ENCODE data around the gene PIK3AP1.
"Not testable (repeated sequence)": the region's sequence is repeated elsewhere in the genome, so short reads cannot be mapped to it uniquely, and the experiment has no call there.

Gene PIK3AP1

DNA sequence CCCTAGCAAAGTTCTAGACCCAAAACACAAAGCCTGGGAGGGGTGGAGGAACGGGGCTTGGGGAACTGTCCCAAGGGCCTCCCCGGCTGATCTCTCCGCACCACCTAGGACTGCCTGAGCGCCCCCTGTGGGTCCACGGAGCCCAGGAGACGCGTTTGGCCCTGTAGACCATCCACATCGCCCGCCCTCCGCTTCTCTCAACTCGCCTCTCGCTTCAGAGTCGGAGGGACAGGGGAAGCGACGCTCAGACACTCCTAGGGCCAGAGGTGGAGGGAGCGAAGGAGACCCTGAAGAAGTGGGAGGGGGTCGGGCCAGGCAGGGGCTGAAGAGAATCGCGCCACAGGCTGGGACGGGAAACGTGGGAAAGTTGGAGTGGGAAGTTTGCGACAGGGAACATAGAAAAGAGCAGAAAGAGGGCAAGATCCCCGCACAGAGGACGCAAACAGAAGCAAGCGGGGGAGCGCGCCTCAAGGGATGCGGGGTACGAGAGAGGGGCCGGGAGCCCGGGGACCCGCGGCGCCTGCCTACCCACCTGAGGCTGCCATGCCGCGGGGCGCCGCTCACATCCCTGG lies 378 bp downstream of the PIK3AP1 start:
- DNase-seq: peak; percentile 61

GRCh38 chr10:96719200-96719599 lies 1.1 kb downstream of the PIK3AP1 start:
- DNase-seq: no peak

DNA sequence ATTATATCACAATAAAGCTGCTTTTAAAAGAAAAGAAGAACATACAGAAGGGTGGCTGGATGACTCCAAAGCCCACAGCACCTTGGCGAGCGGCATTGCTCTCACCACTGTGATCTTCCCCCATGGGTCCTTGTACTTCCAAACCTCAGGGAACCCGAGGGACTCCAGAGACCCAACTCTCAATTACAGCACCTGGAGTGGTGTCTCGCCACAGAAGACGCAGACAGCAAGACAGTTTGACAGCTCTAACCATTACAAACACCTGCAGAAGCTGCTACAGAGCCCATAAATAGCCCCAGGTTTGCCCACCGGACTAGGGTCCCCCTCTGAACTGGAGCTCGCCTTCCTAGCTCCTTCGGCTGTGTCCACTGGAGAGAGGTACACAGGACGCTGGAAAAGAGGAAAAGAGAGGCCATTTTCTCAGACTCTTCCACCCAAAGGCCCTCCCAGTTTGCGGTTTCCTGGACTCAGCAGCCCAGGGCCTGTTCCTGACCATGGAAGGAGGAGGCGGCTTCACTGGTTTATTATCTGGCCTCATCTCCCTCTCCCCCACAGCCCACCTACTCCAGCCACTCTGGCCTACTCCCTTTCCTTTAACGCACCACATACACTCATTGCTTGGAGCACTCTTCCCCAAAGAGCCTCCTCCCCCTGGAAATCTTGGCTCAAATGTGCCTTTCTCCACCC lies 1.9 kb downstream of the PIK3AP1 start:
- DNase-seq: no peak

- DNase-seq: no peak
Observed at GRCh38 chr10:96716390-96716789, 3.9 kb downstream of the PIK3AP1 start.

DNA sequence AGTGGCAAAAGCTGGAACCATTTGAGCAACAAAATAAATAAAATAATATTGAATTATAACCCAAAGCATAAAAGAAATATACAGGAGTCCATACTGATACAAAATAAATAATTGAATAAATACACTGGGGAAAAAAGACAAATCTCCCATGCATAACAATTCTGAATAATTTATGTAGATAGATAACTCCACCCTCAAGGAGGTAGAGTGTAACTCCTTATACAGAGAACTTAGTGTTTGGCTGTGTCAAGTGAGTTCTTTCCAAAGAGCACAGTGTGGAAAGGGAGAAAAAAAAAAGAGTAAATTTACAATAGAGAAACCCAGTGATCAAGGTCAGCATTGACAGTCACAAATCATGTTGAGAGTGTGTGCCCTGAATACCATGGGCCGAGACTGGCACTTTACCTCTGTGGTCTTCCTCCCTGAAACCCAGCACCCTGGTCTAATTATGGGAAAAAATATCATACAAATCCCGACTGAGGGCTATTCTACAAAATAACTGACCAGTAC lies 5.5 kb downstream of the PIK3AP1 start:
- no peak for DNase-seq

DNA sequence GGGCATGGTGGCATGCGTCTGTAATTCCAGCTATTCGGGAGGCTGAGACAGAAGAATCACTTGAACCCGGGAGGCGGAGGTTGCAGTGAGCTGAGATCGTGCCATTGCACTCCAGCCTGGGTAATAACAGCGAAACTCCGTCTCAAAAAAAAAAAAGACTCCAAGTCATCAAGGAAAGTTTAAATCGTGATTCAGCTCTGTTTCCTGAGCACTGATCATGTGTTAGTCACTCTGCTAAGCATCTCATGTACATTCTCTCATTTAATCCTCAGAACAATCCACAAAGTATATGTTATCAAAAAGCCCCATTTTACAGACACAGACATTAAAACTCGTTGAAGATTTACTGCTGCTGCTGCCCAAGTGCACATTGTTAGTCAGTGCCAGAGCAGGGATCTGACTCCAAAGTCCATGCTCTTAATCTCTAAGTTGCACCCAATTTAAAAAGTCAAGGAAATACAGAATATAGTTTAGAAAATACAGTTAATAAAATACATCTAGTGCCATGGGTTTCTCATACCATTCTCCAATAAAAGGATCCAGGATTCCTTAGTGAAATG lies 6.2 kb downstream of the PIK3AP1 start:
- no peak for DNase-seq

- DNase-seq: no peak
Observed at GRCh38 chr10:96712662-96713271, 7.5 kb downstream of the PIK3AP1 start.

- DNase-seq: no peak
Observed at GRCh38 chr10:96711048-96711728, 9.1 kb downstream of the PIK3AP1 start.

DNA sequence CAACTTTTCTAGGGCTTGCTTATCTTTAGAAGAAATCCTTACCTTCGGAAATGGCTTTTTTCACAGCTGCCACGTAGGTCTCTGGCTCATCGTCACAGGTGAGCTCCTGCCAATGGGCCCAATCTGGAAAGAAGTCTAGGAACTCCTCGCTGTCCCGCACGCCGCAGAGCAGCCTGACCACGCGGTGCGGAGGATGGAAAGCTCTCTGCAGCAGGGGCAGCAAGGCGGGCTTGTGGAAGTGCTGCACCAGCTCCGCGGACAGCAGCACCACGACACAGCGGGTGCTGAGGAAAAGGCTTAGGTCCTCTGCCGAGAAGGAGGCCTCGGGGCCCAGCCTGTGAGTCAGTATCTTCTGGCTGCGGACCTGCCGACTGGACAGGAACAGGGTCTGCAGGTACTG lies 10.8 kb downstream of the PIK3AP1 start:
- DNase-seq: no peak

DNA sequence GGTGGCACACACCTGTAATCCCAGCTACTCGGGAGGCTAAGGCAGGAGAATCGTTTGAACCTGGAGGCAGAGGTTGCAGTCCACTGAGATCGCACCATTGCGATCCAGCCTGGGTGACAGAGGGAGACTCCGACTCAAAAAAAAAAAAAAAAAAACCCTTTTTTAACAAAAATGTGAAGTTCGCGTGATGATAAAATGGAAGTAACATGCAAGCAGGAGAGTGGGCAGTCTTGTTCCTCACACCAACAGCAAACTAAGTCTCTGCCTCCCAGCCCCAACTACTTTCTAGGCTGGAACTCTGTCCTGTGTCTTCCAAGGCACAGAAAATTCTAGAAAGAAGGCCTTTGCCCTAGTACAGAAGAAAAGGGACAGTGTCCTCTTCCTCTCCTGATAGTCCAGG lies 11.3 kb downstream of the PIK3AP1 start:
- no peak for DNase-seq

- DNase-seq: no peak
Observed at GRCh38 chr10:96708456-96708855, 11.9 kb downstream of the PIK3AP1 start.

DNA sequence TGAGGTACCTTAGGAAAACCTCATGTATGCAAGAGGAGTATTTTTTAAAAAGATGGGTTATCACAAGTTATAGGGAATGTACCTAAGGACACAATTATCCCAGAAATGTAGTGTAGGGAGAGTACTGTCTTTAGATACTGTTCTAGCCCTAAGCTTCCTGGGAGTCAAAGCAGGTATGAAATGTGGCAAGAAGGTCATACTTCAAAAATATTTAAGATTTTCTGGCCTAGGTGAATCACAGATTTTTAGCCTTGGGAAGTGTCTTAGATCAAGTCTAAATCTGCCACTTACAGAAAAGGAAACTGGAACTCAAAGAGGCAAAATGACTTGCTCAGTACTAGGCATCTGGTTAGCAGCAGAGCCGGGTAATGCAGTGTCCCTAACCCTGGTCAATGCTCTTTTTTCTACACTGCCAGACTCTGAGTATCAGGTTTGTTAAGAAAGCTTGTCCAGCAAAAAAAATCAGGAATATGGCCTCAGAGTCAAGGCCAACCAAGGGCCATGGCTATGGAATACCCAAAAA lies 13.9 kb downstream of the PIK3AP1 start:
- DNase-seq: no peak

- no peak for DNase-seq
Observed at GRCh38 chr10:96705134-96705533, 15.2 kb downstream of the PIK3AP1 start.

DNA sequence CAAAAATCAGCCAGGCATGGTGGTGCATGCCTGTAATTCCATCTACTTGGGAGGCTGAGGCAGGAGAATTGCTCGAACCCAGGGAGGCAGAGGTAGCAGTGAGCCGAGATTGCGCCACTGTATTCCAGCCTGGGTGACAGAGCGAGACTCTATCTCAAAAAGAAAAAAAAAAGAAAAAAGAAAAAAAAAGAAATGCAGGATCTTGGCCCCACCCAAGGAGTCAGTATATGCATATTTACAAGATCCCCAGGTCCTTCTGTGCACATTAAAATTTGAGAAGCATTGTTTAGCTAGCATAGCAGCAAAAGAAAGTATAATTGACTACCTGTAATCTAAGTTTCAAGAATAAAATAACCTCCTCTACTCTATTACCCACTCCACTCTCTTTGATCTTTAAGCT lies 15.8 kb downstream of the PIK3AP1 start:
- DNase-seq: no peak

DNA sequence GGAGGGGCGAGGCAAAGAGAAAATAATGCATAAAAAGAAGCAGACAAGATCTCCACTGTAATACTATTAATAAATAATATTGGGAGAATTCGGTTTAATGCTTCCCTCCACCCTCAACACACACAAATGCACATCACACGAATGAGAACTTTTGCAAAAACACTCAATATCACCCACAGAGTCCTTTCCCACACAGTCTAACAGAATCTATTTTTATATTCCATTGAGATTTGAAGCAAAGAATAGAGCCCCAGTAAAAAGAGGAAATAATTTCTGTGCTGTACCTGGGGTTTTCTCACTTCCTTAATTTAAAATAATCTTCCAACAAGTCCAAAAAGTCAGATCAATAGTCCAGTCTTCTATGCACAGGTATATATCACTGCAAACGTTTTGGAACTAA lies 17.0 kb downstream of the PIK3AP1 start:
- no peak for DNase-seq

DNA sequence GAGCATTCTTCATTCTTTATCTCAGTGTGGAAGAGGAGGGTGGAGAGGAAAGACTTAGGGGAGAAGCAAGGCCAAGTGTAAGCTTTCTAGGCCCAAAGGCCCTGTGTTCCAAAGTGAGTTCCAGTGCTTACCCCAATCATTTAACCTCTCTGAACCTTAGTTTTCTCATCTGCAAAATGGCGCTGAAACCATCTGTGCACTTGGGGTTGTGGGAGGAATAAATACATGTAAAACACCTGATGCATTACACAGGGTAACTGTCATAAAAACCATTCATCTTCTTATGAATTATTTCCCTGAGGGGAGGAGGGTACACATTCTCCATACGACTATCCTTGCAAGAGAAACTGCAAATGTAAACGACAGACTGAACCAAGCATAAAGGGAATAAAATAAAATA lies 19.0 kb downstream of the PIK3AP1 start:
- DNase-seq: no peak

- no peak for DNase-seq
Observed at GRCh38 chr10:96700374-96701099, 19.8 kb downstream of the PIK3AP1 start.

DNA sequence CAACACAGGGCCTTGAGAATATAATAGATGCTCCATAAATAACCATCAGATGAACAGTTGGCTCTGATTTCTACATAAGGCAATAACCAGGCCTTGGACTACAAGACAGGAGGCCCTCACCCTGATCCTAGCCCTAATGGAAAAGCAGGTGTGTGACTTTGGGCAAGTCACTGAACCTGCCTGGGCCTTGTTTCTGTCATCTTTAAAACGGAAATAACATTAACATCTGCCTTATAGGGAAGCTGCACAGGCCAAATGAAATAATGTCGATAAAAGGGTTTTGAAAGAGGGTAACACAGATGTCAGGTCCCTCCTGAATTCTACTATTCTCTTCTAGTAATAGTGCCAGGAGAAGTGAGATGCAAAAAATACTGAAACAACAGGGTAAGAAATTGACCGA lies 20.7 kb downstream of the PIK3AP1 start:
- no peak for DNase-seq

DNA sequence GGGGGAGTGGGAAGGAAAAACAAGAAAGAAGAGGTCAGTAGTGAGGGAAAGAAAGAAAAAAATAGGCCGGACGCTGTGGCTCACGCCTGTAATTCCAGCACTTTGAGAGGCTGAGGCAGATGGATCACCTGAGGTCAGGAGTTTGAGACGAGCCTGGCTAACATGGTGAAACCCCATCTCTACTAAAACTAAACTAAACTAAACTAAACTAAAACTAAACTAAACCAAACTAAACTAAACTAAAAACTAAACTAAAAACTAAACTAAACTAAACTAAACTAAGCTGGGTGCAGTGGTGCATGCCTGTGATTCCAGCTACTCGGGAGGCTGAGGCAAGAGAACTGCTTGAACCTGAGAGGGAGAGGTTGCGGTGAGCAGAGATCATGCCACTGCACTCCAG lies 22.0 kb downstream of the PIK3AP1 start:
- not testable (repeated sequence) for DNase-seq

DNA sequence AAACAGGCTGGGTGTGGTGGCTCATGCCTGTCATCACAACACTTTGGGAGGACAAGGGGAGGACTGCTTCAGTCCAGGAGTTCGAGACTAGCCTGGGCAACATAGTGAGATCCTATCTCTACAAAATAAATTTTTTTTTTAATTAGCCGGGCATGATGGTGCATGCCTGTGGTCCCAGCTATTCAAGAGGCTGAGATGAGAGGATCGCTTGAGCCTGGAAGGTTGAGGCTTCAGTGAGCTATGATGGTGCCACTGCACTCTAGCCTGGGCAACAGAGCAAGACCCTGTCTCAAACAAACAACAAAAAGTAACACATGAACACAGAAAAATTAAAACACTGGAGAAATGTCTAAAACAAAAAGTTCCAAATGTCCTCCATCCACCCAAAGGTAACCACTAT lies 22.9 kb downstream of the PIK3AP1 start:
- DNase-seq: no peak

- no peak for DNase-seq
Observed at GRCh38 chr10:96696845-96697425, 23.4 kb downstream of the PIK3AP1 start.

- no peak for DNase-seq
Observed at GRCh38 chr10:96695975-96696634, 24.2 kb downstream of the PIK3AP1 start.

All from stimulated activated CD4-positive, alpha-beta T cell treated with anti-CD3 and anti-CD28 coated beads, Interleukin-4, amount 100 ng/mL, for 1 hour (primary cell).